HG03097 (cell line): ENCODE data around the gene FAM20C.
"Not testable (repeated sequence)": the region's sequence is repeated elsewhere in the genome, so short reads cannot be mapped to it uniquely, and the experiment has no call there.

ENCODE experiments used
- ATAC-seq: cut with Tn5 transposase; IDR thresholded peaks from one replicate; pipeline ENCODE4 v1.9.1; 2021; ENCODE audit not compliant: unreplicated experiment, low FRiP score

FAM20C gene

DNA sequence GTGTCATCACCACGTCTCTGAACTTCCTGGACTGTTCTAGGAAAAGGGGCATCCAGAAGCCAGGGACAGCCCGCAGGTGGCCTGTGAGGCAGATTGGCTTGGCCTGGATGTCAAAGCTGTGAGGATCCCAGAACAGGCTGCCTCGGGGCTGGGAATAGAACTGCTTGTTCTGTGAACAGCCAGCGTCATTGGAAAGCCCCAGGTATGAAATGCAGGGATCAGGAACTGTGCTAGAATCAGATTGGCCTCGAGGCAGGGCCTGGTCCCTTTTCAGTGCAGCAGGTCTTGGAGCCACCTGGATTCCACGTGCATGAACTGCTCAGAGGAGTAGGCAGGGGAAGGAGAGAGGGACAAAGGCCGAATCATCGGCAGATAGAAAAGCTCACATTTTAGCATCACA is 44.6 kb downstream of the FAM20C start:
- ATAC-seq = no peak

DNA sequence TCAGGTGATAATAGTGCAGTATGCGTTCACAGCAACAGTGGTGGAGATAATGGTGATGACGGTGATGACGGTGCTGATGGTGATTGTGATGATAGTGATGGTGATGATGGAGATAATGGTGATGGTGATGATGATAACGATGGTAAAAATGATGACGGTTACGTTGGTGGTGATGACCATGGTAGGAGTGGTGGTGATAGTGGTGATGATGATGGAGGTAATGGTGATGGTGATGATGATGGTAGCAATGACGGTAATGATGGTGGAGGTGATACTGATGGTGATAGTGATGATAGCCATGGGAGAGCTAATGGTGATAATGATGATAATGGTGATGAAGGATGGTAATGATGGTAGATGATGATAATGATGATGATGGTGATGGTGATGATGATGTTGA is 45.0 kb downstream of the FAM20C start:
- ATAC-seq = no peak

DNA sequence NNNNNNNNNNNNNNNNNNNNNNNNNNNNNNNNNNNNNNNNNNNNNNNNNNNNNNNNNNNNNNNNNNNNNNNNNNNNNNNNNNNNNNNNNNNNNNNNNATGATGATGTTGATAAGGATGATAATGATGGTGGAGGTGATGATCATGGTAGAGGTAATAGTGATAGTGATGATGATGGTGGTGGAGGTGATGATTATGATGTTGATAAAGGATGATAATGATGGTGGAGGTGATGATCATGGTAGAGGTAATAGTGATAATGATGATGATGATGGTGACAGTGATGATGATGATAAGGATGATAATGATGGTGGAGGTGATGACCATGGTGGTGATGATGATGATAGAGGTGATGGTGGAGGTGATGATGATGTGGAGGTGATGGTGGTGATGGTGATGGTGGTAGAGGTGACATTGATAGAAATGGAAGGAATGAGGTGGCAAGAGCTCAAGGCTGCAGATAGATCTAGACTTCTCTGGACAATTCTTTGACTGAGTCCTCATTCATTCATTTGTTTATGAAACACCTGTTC is 47.8 kb downstream of the FAM20C start:
- ATAC-seq = no peak

DNA sequence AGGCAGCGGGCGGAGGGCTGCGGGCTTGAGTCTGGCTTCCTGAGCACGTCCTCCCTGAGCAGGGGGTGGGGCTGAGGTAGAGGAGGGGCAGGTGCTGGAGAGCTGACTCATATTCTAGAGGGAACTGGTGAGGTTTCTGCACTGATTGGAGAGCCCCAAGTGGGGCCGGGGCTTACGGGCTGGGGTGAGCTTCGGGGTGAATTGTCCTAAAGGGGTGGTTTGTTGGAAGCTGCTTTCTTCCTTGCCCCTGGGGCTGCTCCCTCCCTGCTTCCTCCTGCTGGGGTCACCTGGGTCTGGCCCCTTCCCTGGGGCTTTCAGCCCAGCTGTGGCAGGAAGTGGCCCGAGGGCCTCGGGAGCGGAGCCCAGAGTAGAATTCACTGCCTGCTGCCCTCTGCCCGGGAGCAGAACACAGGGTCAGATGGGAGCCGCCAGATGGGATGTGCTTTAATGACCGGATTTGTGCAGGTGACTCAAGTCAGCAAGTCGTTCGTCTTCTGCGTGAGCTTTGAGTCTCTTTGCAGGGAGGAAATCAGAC is 48.6 kb downstream of the FAM20C start:
- ATAC-seq = no peak

DNA sequence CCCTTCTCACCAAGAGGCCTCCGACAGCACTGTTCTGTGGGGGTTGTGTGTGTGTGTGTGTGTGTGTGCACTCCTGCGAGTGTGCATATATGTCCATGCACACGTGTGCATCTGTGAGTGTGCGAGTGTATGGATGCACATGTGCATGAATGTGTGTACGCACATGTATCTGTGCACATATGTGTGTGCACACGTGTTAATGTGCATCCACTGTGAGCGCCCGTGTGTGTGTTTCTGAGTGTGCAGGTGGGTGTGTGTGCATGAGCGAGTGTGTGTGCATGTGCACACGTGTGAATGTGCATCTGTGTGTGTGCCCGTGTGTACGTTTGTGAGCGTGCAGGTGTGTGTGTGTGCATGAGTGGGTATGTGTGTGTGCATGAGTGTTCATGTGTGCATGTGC is 49.1 kb downstream of the FAM20C start:
- ATAC-seq = no peak

DNA sequence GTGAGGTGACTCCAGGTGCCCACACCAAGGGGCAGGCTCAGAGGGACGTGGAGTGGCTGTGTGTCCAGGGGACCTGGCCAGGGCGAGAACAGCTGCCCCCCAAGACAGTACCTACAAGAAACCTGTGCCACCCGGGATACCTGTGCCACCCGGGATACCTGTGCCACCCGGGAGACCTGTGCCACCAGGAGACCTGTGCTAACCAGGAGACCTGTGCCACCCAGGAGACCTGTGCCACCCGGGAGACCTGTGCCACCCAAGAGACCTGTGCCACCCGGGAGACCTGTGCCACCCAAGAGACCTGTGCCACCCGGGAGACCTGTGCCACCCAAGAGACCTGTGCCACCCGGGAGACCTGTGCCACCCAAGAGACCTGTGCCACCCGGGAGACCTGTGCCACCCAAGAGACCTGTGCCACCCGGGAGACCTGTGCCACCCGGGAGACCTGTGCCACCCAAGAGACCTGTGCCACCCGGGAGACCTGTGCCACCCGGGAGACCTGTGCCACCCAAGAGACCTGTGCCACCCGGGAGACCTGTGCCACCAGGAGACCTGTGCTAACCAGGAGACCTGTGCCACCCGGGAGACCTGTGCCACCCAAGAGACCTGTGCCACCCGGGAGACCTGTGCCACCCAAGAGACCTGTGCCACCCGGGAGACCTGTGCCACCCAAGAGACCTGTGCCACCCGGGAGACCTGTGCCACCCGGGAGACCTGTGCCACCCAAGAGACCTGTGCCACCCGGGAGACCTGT is 50.6 kb downstream of the FAM20C start:
- ATAC-seq = not testable (repeated sequence)

DNA sequence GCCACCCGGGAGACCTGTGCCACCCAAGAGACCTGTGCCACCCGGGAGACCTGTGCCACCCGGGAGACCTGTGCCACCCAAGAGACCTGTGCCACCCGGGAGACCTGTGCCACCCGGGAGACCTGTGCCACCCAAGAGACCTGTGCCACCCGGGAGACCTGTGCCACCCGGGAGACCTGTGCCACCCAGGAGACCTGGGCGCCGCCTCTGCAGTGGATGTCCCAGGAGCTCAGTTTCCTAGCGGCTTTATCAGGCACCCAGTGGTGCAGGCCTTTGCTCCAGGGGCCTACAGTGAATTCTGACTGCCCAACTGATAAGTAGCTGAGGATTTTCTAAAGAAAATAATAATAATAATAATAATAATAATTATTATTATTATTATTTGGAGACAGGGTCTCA is 51.2 kb downstream of the FAM20C start:
- ATAC-seq = not testable (repeated sequence)

DNA sequence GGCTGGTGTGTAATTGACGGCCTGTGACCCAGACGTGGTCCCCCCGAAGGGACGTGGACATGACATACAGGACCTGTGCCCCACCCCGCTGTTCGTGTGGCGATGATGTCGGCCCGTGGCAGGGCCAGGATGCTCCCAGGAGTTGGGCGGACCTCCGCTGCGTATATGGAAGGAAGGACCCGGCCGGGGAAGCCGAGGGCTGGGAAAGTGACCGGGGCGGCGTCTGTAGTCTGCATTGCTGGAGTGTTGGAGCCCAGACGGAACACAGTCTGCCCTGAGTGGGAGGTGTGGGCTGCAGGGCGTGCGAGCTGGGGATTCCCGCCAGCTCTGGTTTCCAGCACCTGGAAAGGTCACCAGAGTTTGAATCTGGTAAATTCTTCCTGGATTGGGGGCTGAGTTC is 52.6 kb downstream of the FAM20C start:
- ATAC-seq = no peak

DNA sequence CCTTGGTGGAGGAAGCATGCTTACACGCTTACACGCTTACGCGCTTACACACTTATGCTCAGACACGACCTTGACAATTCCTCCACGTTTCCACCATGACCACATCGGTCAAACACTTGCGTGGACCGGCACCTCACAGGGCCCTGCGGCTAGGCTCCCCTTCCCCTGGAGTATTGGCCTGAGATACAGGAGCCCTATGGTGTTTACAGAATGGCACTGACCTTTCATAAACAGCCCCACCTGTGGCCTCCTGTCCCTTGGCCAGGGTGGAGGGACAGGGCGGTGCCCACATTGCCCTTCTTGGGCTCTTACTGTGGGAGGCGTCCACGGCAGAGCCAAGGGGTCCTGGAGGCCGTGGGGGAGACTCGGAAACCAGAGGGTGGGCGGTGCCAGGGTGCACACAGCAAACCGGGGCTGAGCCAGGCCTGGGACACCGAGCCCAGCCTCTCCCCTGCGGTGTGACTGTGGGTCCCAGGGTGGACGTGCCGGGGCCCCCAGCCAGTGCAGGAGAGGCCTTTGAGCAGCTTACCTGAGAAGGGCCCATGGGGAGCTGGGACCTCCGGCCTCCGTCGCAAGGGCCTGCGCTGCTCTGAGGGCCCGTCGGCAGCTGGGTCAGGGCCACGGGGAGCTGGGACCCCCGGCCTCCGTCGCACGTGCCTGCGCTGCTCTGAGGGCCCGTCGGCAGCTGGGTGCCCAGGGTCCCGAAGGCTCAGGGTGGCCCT is 53.4 kb downstream of the FAM20C start:
- ATAC-seq = no peak

DNA sequence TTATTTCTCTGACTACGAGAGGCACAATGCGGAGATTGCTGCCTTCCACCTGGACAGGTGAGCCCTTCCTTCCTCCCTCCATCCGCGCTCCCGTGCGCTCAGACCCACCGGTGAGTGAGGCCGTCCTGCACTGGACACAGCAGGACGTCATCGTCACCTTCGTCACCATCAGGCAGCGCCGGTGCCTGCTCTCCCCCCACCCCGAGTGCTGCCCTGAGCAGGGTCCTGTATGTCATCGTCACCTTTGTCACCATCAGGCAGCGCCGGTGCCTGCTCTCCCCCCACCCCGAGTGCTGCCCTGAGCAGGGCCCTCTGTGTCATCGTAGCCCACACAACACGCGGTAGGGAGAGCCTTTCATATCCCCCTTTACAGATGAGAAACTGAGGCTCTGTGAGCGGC is 54.1 kb downstream of the FAM20C start:
- no peak for ATAC-seq

DNA sequence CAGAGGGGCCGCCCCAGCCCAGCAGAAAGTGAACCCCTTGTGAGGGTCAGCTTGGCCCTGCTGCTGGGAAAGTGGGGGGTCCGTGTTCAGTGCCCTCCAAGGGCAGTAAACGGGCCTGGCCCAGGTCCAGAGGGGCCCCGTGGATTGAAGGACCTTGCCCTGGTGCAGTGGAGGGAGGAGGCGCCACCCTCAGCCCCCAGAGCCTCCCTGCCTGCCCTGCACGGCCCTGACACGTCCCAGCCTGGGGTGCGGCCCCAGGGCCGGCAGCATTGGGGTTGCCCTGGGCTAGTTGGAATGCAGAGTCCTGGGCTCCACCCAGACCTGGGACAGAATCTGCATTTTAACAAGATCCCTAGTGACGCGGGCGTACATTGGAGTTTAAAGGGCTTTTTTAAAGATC is 54.8 kb downstream of the FAM20C start:
- no peak for ATAC-seq

DNA sequence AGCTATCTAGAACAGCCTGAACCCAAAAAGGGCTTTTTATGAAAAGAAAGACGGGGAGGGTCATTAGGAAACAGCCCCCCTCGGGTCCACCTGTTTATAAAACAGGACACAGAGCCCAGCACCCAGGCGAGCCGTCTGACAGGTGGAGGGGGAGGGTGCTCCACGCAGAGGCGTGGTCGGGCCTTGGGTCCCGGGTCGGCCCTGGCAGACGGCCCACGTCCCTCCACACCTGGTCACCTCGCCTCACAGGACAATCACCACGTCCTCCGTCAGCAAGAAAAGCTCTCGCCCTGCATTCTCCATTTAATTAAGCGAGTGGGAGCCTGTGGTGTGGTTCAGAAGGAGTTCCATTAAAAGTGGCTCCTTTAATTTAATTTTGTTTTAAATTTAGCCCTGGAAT is 55.3 kb downstream of the FAM20C start:
- ATAC-seq = no peak

DNA sequence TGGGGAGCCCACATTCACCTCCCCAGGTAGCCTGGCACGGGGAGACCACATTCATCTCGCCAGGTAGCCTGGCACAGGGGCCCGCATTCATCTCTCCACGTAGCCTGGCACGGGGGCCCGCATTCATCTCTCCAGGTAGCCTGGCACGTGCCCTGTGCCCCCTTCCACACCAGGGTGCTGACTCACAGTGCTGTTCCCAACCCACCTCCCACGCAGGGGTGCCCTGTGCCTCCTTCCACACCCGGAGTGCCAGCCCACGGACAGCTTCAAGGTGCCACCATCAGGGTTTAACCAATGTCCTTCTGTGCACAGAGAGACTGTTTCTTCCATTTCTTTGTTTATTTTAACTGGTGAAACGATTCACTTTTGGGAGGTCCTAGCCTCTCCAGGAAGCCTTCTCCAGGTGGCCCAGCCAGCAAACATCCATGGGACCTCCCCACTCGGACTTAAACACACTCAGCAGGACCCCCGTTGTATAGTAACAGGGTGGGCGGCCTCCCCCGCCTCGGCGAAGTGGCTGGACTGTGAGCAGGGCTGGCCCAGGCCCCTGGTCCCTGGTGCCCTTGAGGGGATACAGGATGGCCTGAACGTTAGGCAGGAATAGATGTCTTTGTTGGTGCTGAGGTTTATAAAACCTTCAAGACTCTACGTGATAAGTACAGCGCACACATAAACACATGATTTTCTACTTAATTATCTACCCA is 56.5 kb downstream of the FAM20C start:
- ATAC-seq = no peak

DNA sequence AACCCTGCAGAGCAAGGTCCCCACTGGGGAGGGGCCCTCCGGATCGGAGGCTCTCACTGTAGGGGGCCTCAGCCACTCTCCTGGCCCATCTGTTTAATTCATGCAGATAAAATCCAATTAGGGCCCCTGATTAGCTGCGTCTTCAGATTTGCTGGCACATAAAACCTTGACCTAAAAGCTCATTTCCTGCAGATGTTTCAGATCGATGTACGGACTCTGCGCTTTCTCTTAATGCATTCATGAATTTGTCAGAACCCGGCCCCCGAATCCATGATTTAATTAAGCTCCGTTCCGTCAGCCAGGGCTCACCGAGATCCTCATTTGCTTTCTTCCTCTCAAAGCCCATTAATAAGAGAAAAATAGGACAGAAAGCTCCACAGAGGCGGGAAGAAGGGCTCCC is 57.6 kb downstream of the FAM20C start:
- ATAC-seq = no peak

DNA sequence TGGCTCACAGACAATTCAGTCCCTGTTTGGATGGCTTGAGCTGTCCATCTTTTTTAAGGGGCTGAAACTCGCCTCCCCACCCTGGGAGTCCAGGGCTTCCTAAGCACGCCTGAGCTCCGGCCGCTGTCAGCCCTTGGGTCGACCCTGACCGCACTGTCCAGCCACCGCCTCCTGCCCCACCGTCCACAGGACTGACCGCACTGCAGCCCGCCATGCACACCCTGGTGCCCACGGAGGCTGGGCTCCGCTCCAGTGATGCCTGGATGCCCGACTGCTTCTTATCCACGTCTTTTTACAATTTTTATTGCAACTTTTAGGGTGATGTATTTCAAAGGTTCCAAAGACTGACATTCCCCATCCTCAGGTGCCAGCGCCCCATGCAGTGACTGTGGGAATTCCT is 58.2 kb downstream of the FAM20C start:
- no peak for ATAC-seq

DNA sequence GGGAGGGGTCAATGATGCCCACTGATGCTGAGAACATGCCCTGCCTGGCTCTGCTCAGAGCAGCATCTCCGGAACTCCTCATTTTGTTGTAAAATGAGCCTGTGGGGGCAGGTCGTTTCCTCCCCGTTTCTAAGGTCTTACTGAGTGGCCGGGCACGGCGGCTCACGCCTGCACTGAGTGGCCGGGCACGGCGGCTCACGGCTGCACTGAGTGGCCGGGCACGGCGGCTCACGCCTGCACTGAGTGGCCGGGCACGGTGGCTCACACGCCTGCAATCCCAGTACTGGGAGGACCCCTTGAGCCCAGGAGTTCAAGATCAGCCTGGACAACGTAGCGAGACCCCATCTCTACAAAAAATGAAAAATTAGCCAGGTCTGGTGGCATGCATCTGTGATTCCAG is 58.6 kb downstream of the FAM20C start:
- ATAC-seq = no peak

DNA sequence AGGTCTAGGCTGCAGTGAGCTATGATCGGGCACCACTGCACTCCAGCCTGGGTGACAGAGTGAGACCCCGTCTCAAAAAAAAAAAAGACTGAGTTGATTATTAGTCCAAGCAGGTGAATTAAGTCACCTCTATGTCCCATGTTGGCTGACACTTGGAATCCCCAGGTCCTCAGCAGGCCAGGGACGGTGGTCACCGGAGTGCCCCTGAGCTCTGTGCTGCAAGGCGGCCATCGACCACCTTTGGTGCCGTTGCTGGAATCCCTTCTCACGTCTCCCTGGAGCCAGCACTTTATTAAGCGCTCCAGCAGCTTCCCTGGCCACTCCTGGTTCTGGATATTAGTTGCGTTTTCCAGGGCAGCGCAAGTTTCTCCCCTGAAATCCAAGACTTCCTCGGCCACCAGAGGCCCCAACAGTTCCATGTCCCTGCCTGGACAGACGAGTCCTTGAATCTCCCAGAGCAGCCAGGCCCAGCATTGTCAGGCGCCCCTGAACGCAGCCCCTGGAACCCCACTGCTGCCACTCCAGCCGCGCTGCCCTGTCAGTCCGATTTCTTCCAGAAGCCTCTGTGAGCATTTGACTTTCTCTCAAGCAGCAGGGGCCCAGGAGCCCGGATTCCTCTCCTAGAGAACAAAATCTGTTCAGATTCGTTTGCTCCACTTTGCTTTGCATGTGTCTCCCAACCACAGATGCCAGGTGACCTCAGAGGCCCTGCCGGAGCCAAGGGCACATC is 59.2 kb downstream of the FAM20C start:
- no peak for ATAC-seq

DNA sequence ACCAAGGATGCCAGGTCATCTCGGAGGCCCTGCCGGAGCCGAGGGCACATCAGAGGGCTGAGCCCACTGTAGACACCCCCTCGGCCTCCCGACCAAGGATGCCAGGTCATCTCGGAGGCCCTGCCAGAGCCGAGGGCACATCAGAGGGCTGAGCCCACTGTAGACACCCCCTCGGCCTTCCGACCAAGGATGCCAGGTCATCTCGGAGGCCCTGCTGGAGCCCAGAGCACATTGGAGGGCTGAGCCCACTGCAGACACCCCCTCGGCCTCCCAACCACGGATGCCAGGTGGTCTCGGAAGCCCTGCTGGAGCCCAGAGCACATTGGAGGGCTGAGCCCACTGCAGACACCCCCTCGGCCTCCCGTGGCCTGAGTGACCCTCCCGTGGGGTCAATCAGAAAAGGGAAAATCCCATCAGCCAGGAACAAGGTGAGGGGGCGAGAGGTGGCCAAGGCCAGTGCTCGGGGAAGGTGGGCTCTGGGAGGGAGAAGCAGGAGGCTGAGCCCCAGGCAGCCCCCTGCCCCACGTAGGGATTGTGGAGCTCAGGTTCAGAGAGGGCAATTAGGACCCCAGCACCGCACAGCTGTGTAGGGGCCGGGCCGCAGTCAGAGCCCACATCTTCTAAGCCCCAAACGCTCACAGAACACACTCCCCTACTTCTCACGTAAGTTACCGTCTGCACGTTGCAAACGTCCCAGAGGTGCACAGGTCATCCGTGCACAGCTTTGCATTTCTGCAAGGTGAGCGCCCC is 60.0 kb downstream of the FAM20C start:
- ATAC-seq = no peak

DNA sequence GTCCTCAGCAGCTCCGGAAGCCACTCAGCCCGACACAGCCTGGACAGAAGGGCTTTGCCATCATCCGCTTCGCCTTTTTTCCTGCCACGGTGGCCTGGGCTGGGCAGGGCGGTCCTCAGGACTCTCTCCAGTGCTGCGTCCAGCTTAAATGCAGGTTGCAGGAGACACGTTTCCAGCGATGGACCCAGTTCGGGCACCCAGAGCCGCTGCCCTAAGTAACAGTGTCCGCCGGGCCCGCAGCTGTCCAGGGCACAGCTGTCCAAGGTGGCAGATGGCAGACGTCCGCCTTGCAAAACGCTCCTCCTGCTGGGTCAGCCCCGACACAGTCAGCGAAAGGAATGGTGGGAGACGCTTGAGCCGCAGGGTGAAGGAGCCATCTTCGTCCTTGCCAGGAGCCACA is 60.6 kb downstream of the FAM20C start:
- ATAC-seq = no peak
